GM10248 (cell line): ENCODE results near the gene TRIM52.
"Not testable (repeated sequence)": the region's sequence is repeated elsewhere in the genome, so short reads cannot be mapped to it uniquely, and the experiment has no call there.

ENCODE experiments used
- CTCF ChIA-PET: fragments of 300-600 bp; sonication (Branson Sonifier 250); formaldehyde crosslinking; extraction: SDS; loops from one replicate; lab custom pipeline; 2021; ENCODE audit warnings: antibody characterized with exemption; lab: Yijun Ruan, JAX
- POLR2A ChIA-PET: fragments of 350-650 bp; sonication (Branson Sonifier 250); formaldehyde crosslinking; extraction: SDS; loops from one replicate; lab custom pipeline; 2020; ENCODE audit warnings: antibody characterized with exemption; lab: Yijun Ruan, JAX
- DNase-seq: peaks from one replicate; pipeline ENCODE4 v3.0.0; 2012; ENCODE audit errors: extremely low spot score
- TF ChIP-seq, protein P1 (sequence below): IDR thresholded peaks from 2 replicates; pipeline ENCODE4 v1.5.1; 2012; ENCODE audit warnings: mild to moderate bottlenecking, low read depth; ENCODE audit errors: extremely low read depth, missing control alignments, control extremely low read depth

TRIM52 gene

DNA sequence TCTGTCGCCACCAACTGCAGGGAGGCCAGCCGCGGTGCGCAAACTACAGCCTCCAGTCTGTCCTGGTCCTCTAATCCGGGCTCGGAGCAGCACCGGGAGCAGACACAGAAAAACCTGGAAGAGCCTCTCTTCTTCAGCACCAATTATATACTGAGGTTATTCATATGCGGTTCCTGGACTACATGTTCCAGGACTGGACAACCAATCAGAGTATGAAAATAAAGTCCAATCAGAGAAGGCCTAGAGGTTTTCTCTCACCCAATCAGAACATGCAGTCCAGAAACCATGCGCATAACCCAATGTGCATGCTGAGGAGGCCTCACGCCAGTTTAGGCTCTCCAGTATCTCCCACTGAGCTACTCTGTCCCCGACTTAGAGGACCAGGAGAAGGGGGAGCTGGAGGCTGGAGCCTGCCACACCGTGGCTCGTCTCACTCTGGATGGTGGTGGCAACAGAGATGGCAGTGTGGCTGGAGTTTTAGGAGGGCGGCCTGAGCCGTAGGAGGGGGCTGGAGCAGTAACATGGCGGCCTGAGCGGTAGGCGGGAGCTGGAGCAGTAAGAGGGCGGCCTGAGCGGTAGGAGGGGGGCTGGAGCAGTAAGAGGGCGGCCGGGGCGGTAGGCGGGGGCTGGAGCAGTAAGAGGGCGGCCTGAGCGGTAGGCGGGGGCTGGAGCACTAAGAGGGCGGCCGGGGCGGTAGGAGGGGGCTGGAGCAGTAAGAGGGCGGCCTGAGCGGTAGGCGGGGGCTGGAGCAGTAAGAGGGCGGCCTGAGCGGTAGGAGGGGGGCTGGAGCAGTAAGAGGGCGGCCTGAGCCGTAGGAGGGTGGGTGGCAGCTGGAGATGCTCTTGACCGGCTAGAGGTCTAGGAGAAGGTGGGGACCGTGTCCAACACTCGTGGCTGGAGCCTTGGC, 20.4 kb upstream of the TRIM52 start:
- DNase-seq, result no peak
- TF ChIP-seq, protein P1, sequence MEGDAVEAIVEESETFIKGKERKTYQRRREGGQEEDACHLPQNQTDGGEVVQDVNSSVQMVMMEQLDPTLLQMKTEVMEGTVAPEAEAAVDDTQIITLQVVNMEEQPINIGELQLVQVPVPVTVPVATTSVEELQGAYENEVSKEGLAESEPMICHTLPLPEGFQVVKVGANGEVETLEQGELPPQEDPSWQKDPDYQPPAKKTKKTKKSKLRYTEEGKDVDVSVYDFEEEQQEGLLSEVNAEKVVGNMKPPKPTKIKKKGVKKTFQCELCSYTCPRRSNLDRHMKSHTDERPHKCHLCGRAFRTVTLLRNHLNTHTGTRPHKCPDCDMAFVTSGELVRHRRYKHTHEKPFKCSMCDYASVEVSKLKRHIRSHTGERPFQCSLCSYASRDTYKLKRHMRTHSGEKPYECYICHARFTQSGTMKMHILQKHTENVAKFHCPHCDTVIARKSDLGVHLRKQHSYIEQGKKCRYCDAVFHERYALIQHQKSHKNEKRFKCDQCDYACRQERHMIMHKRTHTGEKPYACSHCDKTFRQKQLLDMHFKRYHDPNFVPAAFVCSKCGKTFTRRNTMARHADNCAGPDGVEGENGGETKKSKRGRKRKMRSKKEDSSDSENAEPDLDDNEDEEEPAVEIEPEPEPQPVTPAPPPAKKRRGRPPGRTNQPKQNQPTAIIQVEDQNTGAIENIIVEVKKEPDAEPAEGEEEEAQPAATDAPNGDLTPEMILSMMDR, result no peak
- ChIA-PET POLR2A (no interaction called here), CTCF (no interaction called here)

DNA sequence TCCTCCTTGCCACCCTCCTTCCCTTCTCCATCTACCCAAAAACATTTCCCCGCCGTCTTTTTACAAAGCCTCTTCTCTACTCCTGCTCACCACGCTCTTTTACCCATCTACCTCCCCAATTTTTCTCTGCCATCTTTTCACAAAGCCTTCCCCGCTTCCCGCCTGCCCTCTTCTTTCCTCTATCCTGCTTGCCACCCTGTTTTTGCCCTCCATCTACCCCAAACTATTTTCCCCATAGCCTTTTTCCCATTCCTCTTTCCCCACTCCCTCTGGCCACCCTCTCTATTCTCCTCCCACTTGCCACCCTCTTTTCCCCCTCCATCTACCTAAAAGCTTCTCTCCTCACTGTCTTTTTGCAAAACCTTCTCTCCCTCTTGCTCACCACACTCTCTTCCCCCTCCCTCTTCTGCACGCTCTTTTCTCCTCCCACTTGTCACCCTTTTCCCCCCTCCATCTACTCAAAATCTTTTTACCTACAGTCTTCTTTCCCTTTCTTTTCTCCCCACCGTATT, 19.4 kb upstream of the TRIM52 start:
- TF ChIP-seq, protein P1, result no peak
- no peak for DNase-seq
- CTCF ChIA-PET, result no interaction called here
- POLR2A ChIA-PET, result no interaction called here

- DNase-seq, CTCF ChIA-PET, POLR2A ChIA-PET: not testable (repeated sequence)
- TF ChIP-seq, protein P1, result peak; percentile 42
Measured at GRCh38 chr5:181273433-181273744, 12.4 kb upstream of the TRIM52 start.

DNA sequence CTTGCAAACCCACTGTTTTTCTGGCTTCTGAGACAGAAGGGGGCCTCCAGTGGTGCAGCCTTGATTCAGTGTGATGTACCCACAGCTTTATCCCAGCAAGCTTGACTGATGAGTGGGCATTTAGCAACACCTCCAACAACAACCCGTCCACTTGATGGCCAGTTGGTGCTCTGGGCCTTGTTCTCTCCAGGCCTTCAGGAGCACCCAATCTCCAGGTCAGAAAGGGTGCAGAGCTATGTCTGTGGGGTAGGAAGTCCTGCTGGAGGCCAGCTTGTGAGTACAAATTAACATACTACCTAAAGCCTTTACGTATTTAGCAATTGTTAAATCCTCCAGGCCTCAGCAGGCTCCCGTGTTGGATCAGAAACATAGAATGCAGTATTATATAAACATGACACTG, 10.1 kb upstream of the TRIM52 start:
- DNase-seq, result no peak
- ChIA-PET CTCF (interaction anchor here (1.4 kb wide), 1 partner anchor 87 kb away, joined by 3 read pairs; no protein-coding TSS in a partner anchor), POLR2A (no interaction called here)
- TF ChIP-seq, protein P1, result no peak

DNA sequence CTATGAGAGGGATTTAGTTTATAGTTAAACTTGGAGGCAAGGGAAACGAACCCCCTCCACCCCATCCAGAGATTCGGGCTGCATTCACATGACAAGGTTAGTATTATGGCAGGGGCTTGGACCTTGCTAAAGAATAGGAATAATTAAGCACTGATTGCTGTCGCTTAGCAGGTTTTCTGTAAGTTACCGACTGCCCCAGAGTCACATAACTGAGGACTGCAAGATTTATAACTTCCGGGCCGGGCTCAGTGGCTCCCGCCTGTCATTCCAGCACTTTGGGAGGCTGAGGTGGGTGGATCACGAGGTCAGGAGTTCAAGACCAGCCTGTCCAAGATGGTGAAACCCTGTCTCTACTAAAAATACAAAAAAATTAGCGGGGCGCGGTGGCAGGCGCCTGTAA, 7.0 kb upstream of the TRIM52 start:
- POLR2A ChIA-PET, DNase-seq: not testable (repeated sequence)
- CTCF ChIA-PET, result interaction anchor here (1.0 kb wide), 1 partner anchor 17 kb away, joined by 3 read pairs; no protein-coding TSS in a partner anchor

DNA sequence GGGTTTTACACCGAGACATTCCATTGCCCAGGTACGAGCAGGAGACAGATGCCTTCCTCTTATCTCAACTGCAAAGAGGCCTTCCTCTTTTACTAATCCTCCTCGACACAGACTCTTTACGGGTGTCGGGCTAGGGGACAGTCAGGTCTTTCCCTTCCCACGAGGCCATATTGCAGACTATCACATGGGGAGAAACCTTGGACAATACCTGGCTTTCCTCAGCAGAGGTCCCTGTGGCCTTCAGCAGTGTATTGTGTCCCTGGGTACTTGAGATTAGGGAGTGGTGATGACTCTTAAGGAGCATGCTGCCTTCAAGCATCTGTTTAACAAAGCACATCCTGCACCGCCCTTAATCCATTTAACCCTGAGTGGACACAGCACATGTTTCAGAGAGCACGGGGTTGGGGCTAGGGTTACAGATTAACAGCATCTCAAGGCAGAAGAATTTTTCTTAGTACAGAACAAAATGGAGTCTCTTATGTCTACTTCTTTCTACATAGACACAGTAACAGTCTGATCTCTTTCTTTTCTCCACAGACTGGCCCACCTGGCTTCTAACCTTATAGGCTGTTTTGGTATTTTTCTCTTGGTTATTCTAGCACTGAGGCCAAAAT, 6.5 kb upstream of the TRIM52 start:
- DNase-seq, POLR2A ChIA-PET, CTCF ChIA-PET: not testable (repeated sequence)

- CTCF ChIA-PET, result no interaction called here
- no peak for DNase-seq
- POLR2A ChIA-PET, result no interaction called here
- TF ChIP-seq, protein P1, result no peak
Measured at GRCh38 chr5:181265092-181265671, 4.2 kb upstream of the TRIM52 start.
